ENCODE results near the gene RAP2A. TPM values are rescaled to one million over a fixed set of nuclear protein-coding genes. Genes with fewer than 3 reads are reported as not detected.

The RAP2A gene
- total and polyA plus RNA-seq, 3 experiments from 2014 or later, result 3.6 to 19.8 (median 18.3) TPM

DNA sequence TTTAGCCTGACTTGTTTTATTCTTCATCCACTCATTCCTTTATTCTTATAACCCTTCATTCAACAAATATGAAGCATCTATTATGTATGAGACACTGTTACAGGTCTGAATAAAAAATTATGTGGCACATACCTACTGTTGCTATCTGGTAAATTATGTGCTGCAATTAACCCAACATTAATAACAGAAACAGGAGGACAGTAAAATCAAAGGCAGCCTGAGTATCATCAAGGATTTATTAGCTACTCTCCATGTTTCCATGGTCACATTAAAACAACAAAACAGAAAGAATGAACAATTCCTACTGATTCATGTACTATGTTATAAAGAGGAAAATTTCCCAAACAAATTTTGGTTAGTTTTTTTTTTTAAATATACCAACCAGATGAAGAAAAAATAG lies 43.9 kb downstream of the RAP2A start:
- Histone ChIP-seq H3K36me3 (ENCODE audit: insufficient read depth, low read length) (no peaks in the 10 kb centered on the region), H3K27me3 (ENCODE audit: insufficient read depth, low read length, poor library complexity, severe bottlenecking) (no peaks in the 10 kb centered on the region), H3K9me3 (ENCODE audit: low read length) (no peaks in the 10 kb centered on the region), H3K4me1 (ENCODE audit: insufficient read depth, low read length) (no peaks in the 10 kb centered on the region), H3K27ac (ENCODE audit: low read depth, low read length) (no peak overlapping the region), H3K4me3 (ENCODE audit: low read length) (no peak overlapping the region)
- H3K27me3 Mint-ChIP-seq, result peaks cover 9 to 14% of the 10 kb centered on the region in 2 donors
- no peaks in the 10 kb centered on the region for H3K36me3 Mint-ChIP-seq
- H3K4me3 Mint-ChIP-seq, result no peak overlapping the region
- ChIA-PET POLR2A (no interaction called here), CTCF (no interaction called here)
- peaks cover 0 to 2% (median 0%) of the 10 kb centered on the region in 5 donors for H3K9me3 Mint-ChIP-seq
- no peaks in the 10 kb centered on the region for H3K4me1 Mint-ChIP-seq
- no peak overlapping the region for H3K27ac Mint-ChIP-seq
- no peak for DNase-seq

DNA sequence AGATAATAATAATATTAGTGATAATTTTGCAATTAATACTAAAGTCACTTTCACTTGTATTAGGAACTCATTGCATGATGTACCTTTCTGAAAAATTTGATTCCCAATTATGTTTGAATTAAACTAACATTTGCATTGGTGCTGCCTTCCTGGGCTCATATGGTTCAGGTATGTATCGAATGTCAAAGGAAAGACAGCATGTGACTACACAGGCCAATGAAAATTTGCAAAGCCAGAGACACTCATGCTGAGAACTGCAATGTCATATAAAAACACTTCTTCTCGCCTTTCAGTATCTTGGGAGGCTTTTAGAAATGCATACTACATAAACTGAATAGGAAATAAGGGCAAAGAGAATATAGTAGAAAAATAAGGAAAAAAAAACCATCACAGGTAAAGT lies 44.3 kb downstream of the RAP2A start:
- no peaks in the 10 kb centered on the region for H3K4me1 ChIP-seq (ENCODE audit: insufficient read depth, low read length)
- Mint-ChIP-seq H3K4me1 (no peaks in the 10 kb centered on the region), H3K27ac (no peak overlapping the region), H3K4me3 (no peak overlapping the region), H3K36me3 (no peaks in the 10 kb centered on the region), H3K27me3 (peaks cover 9 to 14% of the 10 kb centered on the region in 2 donors), H3K9me3 (peaks cover 0 to 2% (median 0%) of the 10 kb centered on the region in 5 donors)
- no peaks in the 10 kb centered on the region for H3K36me3 ChIP-seq (ENCODE audit: insufficient read depth, low read length)
- DNase-seq, result no peak
- no peaks in the 10 kb centered on the region for H3K27me3 ChIP-seq (ENCODE audit: insufficient read depth, low read length, poor library complexity, severe bottlenecking)
- H3K9me3 ChIP-seq (ENCODE audit: low read length), result no peaks in the 10 kb centered on the region
- ChIA-PET CTCF (interaction anchor here (0.7 kb wide), 1 partner anchor 295 kb away, joined by 3 read pairs; no protein-coding TSS in a partner anchor), POLR2A (no interaction called here)
- H3K27ac ChIP-seq (ENCODE audit: low read depth, low read length), result no peak overlapping the region
- no peak overlapping the region for H3K4me3 ChIP-seq (ENCODE audit: low read length)

DNA sequence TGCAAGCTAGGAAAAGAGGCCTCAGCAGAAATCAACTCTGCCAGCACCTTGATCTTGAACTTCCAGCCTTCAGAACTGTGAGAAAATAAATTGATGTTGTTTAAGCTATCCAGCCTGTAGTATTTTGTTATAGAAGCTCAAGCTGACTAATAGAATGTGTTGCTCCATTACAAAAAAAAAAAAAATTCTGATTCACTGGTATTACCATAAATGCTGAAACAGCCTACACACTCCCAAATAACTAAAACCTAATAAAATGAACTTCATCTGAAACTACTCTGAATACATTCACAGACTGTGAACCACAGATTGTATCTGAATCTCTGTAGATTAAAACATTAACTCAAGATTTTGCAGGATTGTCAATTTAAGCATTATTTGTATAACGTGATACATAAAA lies 49.5 kb downstream of the RAP2A start:
- Histone ChIP-seq H3K27me3 (ENCODE audit: insufficient read depth, low read length, poor library complexity, severe bottlenecking) (no peaks in the 10 kb centered on the region), H3K4me1 (ENCODE audit: insufficient read depth, low read length) (no peaks in the 10 kb centered on the region), H3K9me3 (ENCODE audit: low read length) (no peaks in the 10 kb centered on the region), H3K4me3 (ENCODE audit: low read length) (no peak overlapping the region), H3K27ac (ENCODE audit: low read depth, low read length) (no peak overlapping the region), H3K36me3 (ENCODE audit: insufficient read depth, low read length) (no peaks in the 10 kb centered on the region)
- CTCF ChIA-PET, result no interaction called here
- no peaks in the 10 kb centered on the region for H3K4me1 Mint-ChIP-seq
- H3K27me3 Mint-ChIP-seq, result peaks cover 4% of the 10 kb centered on the region in 2 donors
- no peak for DNase-seq
- no peaks in the 10 kb centered on the region for H3K9me3 Mint-ChIP-seq
- POLR2A ChIA-PET, result no interaction called here
- no peak overlapping the region for H3K27ac Mint-ChIP-seq
- H3K4me3 Mint-ChIP-seq, result no peak overlapping the region
- no peaks in the 10 kb centered on the region for H3K36me3 Mint-ChIP-seq

DNA sequence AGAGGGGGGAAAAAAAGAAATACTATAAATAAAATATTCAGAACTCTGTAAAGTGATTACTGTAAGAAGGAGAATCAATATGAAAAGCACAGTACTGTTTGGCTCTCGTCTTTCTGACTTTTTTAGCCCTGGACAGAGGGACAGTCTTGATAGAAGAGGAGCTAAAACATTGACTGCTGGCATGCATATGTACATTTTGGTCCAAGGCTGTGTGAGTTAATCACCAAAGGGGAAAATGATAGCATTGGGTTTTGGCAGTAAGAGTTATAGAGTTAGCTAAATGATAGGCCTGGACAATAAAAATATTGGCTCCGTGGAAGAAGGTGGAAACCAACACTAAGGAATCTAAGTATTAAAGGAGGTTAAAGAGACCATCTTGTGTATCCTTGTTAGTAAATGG lies 50.3 kb downstream of the RAP2A start:
- no peaks in the 10 kb centered on the region for H3K36me3 Mint-ChIP-seq
- CTCF ChIA-PET, result interaction anchor here (1.4 kb wide), 1 partner anchor 13 kb away, joined by 3 read pairs; no protein-coding TSS in a partner anchor
- H3K4me3 ChIP-seq (ENCODE audit: low read length), result no peak overlapping the region
- H3K27me3 ChIP-seq (ENCODE audit: insufficient read depth, low read length, poor library complexity, severe bottlenecking), result no peaks in the 10 kb centered on the region
- no peaks in the 10 kb centered on the region for H3K9me3 Mint-ChIP-seq
- no peaks in the 10 kb centered on the region for H3K36me3 ChIP-seq (ENCODE audit: insufficient read depth, low read length)
- H3K4me3 Mint-ChIP-seq, result no peak overlapping the region
- H3K9me3 ChIP-seq (ENCODE audit: low read length), result no peaks in the 10 kb centered on the region
- H3K27ac ChIP-seq (ENCODE audit: low read depth, low read length), result no peak overlapping the region
- no peak overlapping the region for H3K27ac Mint-ChIP-seq
- POLR2A ChIA-PET, result no interaction called here
- H3K4me1 Mint-ChIP-seq, result no peaks in the 10 kb centered on the region
- no peaks in the 10 kb centered on the region for H3K4me1 ChIP-seq (ENCODE audit: insufficient read depth, low read length)
- peaks cover 0 to 4% of the 10 kb centered on the region in 2 donors for H3K27me3 Mint-ChIP-seq
- DNase-seq, result no peak

DNA sequence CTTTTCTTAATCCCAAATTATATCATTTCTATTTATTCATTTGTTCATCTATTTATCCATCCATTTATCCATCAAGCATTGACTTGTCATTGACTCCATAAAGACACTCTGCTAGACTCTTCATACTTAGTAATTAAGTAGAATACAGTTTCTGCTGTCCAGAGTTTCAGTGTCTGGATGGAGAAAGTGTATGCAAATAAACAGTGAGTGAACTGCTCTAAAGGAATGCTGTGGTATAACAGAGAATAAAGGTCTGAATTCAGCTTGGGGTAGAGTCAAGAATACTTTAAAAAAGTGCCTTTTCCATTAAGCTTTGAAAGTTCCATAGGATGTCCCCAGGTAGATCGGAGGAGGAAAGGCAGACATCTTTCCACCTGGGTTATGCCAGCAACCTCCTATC lies 51.4 kb downstream of the RAP2A start:
- Mint-ChIP-seq H3K27ac (no peak overlapping the region), H3K9me3 (peaks cover 0 to 3% (median 0%) of the 10 kb centered on the region in 5 donors), H3K4me1 (peaks cover 0 to 5% (median 0%) of the 10 kb centered on the region in 3 donors), H3K4me3 (no peak overlapping the region), H3K27me3 (no peaks in the 10 kb centered on the region), H3K36me3 (peaks cover 0 to 1% (median 0%) of the 10 kb centered on the region in 3 donors)
- Histone ChIP-seq H3K27ac (ENCODE audit: low read depth, low read length) (no peak overlapping the region), H3K27me3 (ENCODE audit: insufficient read depth, low read length, poor library complexity, severe bottlenecking) (no peaks in the 10 kb centered on the region), H3K36me3 (ENCODE audit: insufficient read depth, low read length) (no peaks in the 10 kb centered on the region), H3K9me3 (ENCODE audit: low read length) (no peaks in the 10 kb centered on the region), H3K4me3 (ENCODE audit: low read length) (no peak overlapping the region), H3K4me1 (ENCODE audit: insufficient read depth, low read length) (no peaks in the 10 kb centered on the region)
- CTCF ChIA-PET, result interaction anchor here (0.6 to 1.4 kb wide), 2 partner anchors 12 to 437 kb away, joined by 3 read pairs; no protein-coding TSS in a partner anchor
- POLR2A ChIA-PET, result no interaction called here
- DNase-seq, result no peak

DNA sequence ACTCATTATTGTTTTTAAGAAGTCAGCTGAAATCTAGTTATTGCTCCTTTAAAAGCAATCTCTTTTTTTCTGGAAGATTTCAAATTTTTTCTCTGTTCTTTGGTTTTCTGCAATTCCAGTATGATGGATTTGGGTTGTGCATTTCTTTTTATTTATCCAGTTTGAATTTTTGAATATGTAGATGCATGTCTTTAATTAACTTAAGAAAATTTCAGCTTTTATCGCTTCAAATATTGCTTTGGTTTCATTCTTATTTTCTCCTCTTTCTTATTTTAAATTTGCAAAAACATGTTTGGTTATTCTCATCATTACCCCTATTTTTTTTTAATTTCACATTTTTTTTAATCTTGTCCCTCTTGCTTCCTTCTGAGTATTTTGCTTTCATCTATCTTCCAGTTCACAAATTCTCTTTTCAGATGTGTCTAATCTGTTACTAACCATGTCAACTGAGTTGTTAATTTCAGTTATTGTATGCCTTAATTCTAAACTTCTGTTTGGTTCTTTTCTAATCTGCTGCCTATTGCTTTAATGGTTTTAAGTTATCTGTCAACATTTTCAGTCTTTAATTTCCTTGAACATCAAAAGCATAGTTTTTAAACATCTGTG lies 56.8 kb downstream of the RAP2A start:
- POLR2A ChIA-PET, result no interaction called here
- Histone ChIP-seq H3K4me1 (ENCODE audit: insufficient read depth, low read length) (no peaks in the 10 kb centered on the region), H3K9me3 (ENCODE audit: low read length) (no peaks in the 10 kb centered on the region), H3K36me3 (ENCODE audit: insufficient read depth, low read length) (no peaks in the 10 kb centered on the region), H3K4me3 (ENCODE audit: low read length) (no peak overlapping the region), H3K27me3 (ENCODE audit: insufficient read depth, low read length, poor library complexity, severe bottlenecking) (no peaks in the 10 kb centered on the region), H3K27ac (ENCODE audit: low read depth, low read length) (no peak overlapping the region)
- DNase-seq, result no peak
- Mint-ChIP-seq H3K4me3 (no peak overlapping the region), H3K4me1 (peaks cover 0 to 6% (median 0%) of the 10 kb centered on the region in 3 donors), H3K36me3 (peaks cover 0 to 13% (median 0%) of the 10 kb centered on the region in 3 donors), H3K9me3 (peaks cover 0 to 14% (median 6%) of the 10 kb centered on the region in 5 donors), H3K27me3 (peaks cover 6 to 19% of the 10 kb centered on the region in 2 donors), H3K27ac (no peak overlapping the region)
- CTCF ChIA-PET, result no interaction called here

DNA sequence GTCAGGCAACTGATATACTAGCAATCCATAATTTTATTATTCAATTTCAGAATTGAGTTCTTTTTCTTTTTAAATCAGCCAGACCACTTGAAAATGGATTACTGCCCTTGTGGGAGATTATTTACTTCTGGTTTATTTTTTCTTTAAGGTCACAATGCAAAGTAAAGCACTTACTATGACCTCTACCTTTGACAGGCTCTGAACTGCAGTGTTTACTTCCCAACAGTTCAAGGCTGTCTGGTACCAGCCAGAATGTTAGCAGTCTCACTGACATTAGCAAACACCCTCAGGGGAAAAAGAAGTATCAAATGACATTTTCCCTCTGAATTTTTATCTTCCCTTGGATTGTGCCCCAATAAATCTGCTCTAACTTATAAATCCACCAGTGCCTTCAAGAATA lies 57.5 kb downstream of the RAP2A start:
- ChIA-PET CTCF (no interaction called here), POLR2A (no interaction called here)
- Histone ChIP-seq H3K36me3 (ENCODE audit: insufficient read depth, low read length) (no peaks in the 10 kb centered on the region), H3K4me3 (ENCODE audit: low read length) (no peak overlapping the region), H3K27me3 (ENCODE audit: insufficient read depth, low read length, poor library complexity, severe bottlenecking) (no peaks in the 10 kb centered on the region), H3K9me3 (ENCODE audit: low read length) (no peaks in the 10 kb centered on the region), H3K27ac (ENCODE audit: low read depth, low read length) (no peak overlapping the region), H3K4me1 (ENCODE audit: insufficient read depth, low read length) (no peaks in the 10 kb centered on the region)
- Mint-ChIP-seq H3K4me3 (no peak overlapping the region), H3K27me3 (peaks cover 6 to 19% of the 10 kb centered on the region in 2 donors), H3K4me1 (peaks cover 0 to 6% (median 0%) of the 10 kb centered on the region in 3 donors), H3K9me3 (peaks cover 0 to 14% (median 6%) of the 10 kb centered on the region in 5 donors), H3K27ac (no peak overlapping the region), H3K36me3 (peaks cover 0 to 13% (median 0%) of the 10 kb centered on the region in 3 donors)
- no peak for DNase-seq

DNA sequence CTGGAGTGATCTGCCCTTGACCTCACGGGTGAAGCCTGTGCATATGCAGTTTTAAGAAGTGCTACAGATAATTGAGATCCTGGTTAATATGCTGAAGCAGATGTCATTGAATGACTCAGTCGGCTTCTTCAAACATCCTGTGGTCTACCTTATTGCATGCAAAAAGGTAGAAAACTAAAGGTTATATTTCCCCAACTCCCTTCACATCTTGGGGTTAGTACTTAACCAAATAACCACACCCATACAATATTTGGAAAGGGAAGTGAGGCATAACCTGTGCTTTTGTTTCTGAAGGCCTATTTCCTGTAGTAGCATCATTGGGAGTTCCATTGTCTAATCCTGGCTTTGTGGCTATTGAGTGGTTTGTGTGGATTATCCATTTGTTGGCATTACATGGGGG lies 58.3 kb downstream of the RAP2A start:
- H3K4me1 ChIP-seq (ENCODE audit: insufficient read depth, low read length), result no peaks in the 10 kb centered on the region
- ChIA-PET CTCF (no interaction called here), POLR2A (no interaction called here)
- Mint-ChIP-seq H3K9me3 (peaks cover 2 to 14% (median 6%) of the 10 kb centered on the region in 5 donors), H3K27ac (no peak overlapping the region), H3K4me1 (peaks cover 0 to 6% (median 0%) of the 10 kb centered on the region in 3 donors), H3K4me3 (no peak overlapping the region), H3K27me3 (peaks cover 6 to 20% of the 10 kb centered on the region in 2 donors), H3K36me3 (peaks cover 0 to 13% (median 0%) of the 10 kb centered on the region in 3 donors)
- H3K4me3 ChIP-seq (ENCODE audit: low read length), result no peak overlapping the region
- no peak for DNase-seq
- no peaks in the 10 kb centered on the region for H3K27me3 ChIP-seq (ENCODE audit: insufficient read depth, low read length, poor library complexity, severe bottlenecking)
- no peak overlapping the region for H3K27ac ChIP-seq (ENCODE audit: low read depth, low read length)
- no peaks in the 10 kb centered on the region for H3K9me3 ChIP-seq (ENCODE audit: low read length)
- no peaks in the 10 kb centered on the region for H3K36me3 ChIP-seq (ENCODE audit: insufficient read depth, low read length)

All from CD8-positive, alpha-beta memory T cell (primary cell).